Retinal pigment epithelial cell (primary cell): ENCODE measurements around the gene BRICD5.

ENCODE experiments used
- DNase-seq: peaks from one replicate; pipeline ENCODE4 v3.0.0-alpha.2; 2010; ENCODE audit warnings: low read depth
- H3K4me3 ChIP-seq: 2 replicates; pipeline ENCODE4 v1.5.1; 2011; ENCODE audit warnings: mild to moderate bottlenecking, low read length, control low read depth, moderate library complexity
- CTCF ChIP-seq: conservative IDR thresholded peaks from 2 replicates; pipeline ENCODE4 v1.5.1; 2011; ENCODE audit warnings: low read depth, low read length, control low read depth, inconsistent platforms

BRICD5 gene

GRCh38 chr16:2183671-2184070, 27.0 kb downstream of the BRICD5 start:
- H3K4me3 ChIP-seq = no peak overlapping the region
- no peak for TF ChIP-seq CTCF
- DNase-seq = no peak

- no peak overlapping the region for H3K4me3 ChIP-seq
- no peak for DNase-seq
- TF ChIP-seq CTCF = no peak
Observed at GRCh38 chr16:2181952-2182351, 28.7 kb downstream of the BRICD5 start.

GRCh38 chr16:2180962-2181923, 29.4 kb downstream of the BRICD5 start:
- no peak for DNase-seq
- no peak for TF ChIP-seq CTCF
- H3K4me3 ChIP-seq = no peak overlapping the region

- no peak for DNase-seq
- no peak overlapping the region for H3K4me3 ChIP-seq
- TF ChIP-seq CTCF = no peak
Observed at GRCh38 chr16:2180461-2180860, 30.2 kb downstream of the BRICD5 start.

- no peak overlapping the region for H3K4me3 ChIP-seq
- DNase-seq = no peak
- TF ChIP-seq CTCF = no peak
Observed at GRCh38 chr16:2179576-2179975, 31.1 kb downstream of the BRICD5 start.

- no peak for TF ChIP-seq CTCF
- no peak overlapping the region for H3K4me3 ChIP-seq
- DNase-seq = no peak
Observed at GRCh38 chr16:2179107-2179501, 31.6 kb downstream of the BRICD5 start.
